Mononuclear cell (primary cell): ENCODE results near the gene PFN3. TPM values are rescaled to one million over a fixed set of nuclear protein-coding genes. Genes with fewer than 3 reads are reported as not detected.

ENCODE experiments used
- H3K27me3 ChIP-seq: 2 replicates; pipeline ENCODE4 v1.6.0; 2011; ENCODE audit warnings: low read length, control low read depth; ENCODE audit not compliant: insufficient read depth
- H3K4me1 ChIP-seq: 2 replicates; pipeline ENCODE4 v1.5.1; 2011; ENCODE audit warnings: mild to moderate bottlenecking, low read length, control low read depth; ENCODE audit not compliant: insufficient read depth
- H3K4me3 ChIP-seq: 2 replicates; pipeline ENCODE4 v1.5.1; 2011; ENCODE audit warnings: mild to moderate bottlenecking, low read length, moderate library complexity
- H3K9me3 ChIP-seq: 2 replicates; pipeline ENCODE4 v1.5.1; 2011; ENCODE audit warnings: low read depth, mild to moderate bottlenecking, control low read depth, low read length
- total RNA-seq: library from RNA; depleted of rRNA; stranded (reverse); fragments of >200 nt; gene quantifications from one replicate; pipeline ENCODE4 v1.2.3, GENCODE V29; 2012

The PFN3 gene
- total RNA-seq, 1 donor: not detected

DNA sequence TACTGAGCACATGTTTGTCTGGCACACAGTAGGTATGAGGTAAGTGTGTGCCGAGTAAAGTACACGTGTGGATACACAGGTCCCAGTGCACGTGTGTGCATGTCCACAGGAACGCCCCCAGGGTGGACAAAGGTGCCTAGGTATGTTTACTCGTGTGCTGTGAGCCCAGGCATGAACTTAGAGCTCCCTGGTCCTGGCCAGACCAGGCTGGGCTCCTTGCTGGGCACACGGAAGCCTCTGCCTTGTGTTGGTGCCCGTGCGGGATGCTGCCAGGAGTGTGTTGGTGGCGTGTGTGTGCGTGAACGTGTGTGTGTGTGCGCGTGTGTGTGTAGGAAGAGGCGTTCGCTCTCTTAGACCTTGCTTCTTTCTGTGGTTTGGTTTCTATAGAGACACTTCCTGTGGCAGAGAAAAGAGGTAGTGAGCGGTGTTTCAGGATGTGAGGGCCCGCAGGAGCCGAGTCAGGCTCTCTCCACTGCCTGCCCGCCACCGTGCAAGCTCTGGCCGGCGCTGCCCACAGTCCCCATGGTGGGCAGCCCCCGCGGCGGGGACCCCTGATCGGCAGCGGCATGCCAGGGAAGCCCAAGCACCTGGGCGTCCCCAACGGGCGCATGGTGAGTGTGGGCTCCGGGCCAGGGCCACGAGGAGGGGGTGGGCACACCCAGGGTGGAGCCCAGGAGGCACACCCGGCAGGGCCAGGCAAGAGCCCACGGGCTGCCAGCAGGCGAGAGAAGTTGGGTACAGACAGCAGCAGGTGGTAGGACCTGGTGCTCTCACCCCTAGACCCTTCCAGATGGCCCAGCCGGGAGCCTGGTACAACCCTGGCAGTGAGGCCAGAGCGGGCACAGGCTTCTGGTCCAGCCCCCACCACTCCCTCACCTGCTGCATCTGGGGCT, 42.8 kb downstream of the PFN3 start, which contains the start of gene RGS14:
RGS14 (plus strand) TSS at position 466 of the 893 bp plus-strand sequence; CDS start at position 567, 101 bp downstream.
- no peaks in the 10 kb centered on the region for H3K9me3 ChIP-seq
- peak within 1 kb of the TSS; percentile 61 for H3K4me3 ChIP-seq
- no peaks in the 10 kb centered on the region for H3K27me3 ChIP-seq
- H3K4me1 ChIP-seq: peaks cover 92% of the 10 kb centered on the region

DNA sequence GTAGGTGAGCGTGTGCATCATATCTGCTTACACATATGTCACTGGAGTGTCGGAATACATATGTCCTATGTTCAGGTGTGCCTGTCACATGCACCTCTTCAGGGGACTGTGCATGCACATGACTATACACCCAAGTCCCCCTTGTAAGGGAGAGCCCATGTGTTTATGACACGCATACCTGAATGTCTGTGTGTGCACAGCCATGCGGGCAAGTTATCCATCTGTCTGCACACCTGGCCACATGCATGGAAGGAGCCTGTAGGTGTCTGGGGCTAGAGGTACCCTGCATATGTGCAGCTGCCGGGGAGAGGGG, 43.4 kb downstream of the PFN3 start:
- Histone ChIP-seq H3K4me1 (peaks cover 92% of the 10 kb centered on the region), H3K27me3 (no peaks in the 10 kb centered on the region), H3K4me3 (no peak overlapping the region), H3K9me3 (no peaks in the 10 kb centered on the region)

DNA sequence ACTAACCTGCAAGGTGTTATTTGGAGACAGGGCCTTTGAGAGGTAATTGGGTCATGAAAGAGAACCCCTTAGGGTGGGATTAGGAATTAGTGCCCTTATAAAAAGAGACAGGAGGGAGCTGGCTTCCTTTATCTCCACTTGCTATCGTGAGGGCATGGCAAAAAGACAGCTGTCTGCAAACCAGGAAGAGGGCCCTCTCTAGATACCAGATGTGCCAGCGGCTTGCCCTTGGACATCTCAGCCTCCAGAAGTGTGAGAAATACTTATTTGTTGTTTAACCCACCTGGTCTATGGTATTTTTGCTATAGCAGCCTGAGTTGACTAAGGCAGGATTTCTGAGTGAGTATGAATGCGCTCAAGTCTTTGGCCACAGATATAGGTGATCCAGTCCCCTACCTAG, 43.7 kb downstream of the PFN3 start:
- Histone ChIP-seq H3K9me3 (no peaks in the 10 kb centered on the region), H3K4me1 (peaks cover 91% of the 10 kb centered on the region), H3K27me3 (no peaks in the 10 kb centered on the region), H3K4me3 (no peak overlapping the region)

DNA sequence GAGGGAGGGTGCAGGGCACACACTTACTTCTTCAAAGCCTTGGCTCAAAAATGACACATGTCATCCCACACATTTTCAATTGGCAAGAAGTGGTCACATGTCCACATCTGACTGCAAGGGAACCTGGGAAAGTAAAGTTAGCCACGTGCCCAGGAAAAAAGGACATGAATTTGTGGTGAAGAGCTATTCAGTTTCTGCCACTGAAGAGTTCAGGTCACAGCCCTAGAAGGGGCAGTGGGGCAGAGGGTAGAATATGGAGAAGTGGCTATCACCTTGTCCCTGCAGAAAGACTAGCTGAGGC, 44.6 kb downstream of the PFN3 start:
- Histone ChIP-seq H3K27me3 (no peaks in the 10 kb centered on the region), H3K4me3 (no peak overlapping the region), H3K4me1 (peaks cover 86% of the 10 kb centered on the region), H3K9me3 (no peaks in the 10 kb centered on the region)

DNA sequence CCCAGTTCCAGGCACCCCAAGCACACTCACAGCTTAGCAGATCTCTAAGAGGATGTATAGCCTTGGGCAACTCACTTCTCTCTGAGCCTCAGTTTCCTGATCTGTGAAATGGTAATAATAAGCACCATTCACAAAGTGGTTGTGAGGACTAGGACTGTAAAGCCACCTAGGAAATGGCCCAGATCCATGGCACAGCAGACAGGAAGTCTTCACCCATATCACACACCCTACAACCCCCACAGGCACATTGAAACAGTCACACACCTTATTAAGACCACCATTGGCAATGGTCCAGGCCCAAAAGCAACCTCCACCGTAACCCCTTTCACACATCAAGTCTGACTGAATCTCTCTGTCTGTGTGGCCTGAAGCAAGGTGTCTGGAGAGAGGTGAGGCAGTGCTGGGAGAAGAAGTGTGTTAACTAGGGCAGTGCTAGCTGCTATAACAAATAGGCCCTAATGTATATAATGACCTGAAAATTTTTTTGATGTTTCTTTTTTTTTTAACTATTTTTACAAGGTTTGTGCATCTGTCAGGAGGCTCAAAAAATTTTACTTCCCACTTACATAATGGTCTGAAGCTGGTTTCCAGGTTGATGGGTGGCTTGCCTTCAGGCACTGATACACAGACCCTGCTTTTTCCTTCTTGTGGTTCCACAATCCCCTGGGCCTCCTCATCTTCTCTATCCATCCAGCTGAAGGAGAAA, 45.1 kb downstream of the PFN3 start:
- H3K4me1 ChIP-seq: peaks cover 86% of the 10 kb centered on the region
- no peaks in the 10 kb centered on the region for H3K27me3 ChIP-seq
- H3K9me3 ChIP-seq: no peaks in the 10 kb centered on the region
- no peak overlapping the region for H3K4me3 ChIP-seq

DNA sequence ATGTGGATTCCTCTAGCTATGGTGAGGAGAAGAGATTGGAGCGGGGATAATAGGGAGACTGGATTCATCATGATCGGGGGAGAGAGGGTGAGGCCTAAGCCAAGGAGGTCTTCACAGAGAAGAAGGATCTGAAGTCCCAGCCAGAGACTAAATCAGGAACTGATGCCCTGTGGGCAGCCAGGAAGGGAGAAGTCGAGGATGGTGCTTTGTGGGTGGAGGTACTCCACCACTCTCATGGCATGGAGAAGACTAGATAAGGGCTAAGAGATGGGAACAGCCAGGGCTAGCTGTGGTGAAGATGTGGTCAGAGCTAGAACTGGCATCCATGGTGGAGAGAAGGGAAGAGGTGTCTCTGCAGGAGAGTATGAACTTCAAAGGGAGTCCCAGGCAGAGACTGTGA, 45.8 kb downstream of the PFN3 start:
- H3K27me3 ChIP-seq: no peaks in the 10 kb centered on the region
- no peaks in the 10 kb centered on the region for H3K9me3 ChIP-seq
- H3K4me3 ChIP-seq: no peak overlapping the region
- peaks cover 86% of the 10 kb centered on the region for H3K4me1 ChIP-seq

DNA sequence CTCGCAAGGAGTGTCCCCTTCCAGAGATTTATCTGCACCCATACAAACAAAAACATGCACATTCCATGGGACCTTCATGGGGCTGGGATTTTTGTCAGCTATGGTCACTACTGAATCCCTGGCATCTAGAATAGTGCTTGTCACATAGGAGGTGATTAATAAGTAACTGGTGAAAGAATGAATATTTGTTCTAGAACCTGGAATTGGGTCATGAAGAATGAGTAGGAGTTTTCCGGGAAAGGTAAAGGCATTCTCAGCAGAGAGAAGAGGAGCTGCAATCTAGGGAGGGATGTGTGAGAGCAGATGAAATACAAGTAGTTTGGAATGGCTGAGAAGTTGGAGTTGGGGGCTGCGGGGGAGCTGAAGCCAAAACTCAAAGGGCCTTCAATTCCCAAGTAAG, 46.2 kb downstream of the PFN3 start:
- no peaks in the 10 kb centered on the region for H3K9me3 ChIP-seq
- H3K4me3 ChIP-seq: no peak overlapping the region
- H3K27me3 ChIP-seq: no peaks in the 10 kb centered on the region
- peaks cover 86% of the 10 kb centered on the region for H3K4me1 ChIP-seq

DNA sequence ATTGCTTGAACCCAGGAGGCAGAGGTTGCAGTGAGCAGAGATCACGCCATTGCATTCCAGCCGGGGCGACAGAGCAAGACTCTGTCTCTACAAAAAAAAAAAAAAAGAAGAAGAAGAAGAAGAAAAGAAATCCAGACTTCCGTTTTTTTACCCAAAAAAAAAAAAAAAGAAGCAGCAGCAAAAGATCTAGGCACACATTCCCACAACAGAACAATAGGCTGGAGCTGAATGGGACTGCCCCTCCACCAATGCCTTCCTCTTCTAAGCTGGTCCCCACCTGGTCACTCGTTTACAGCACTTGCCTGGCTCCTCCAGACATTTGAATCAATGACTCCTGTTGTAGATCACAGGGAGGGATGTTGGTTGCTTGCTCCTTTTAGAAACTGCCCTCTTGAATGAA, 47.4 kb downstream of the PFN3 start:
- H3K4me1 ChIP-seq: peaks cover 87% of the 10 kb centered on the region
- H3K9me3 ChIP-seq: no peaks in the 10 kb centered on the region
- no peaks in the 10 kb centered on the region for H3K27me3 ChIP-seq
- no peak overlapping the region for H3K4me3 ChIP-seq

DNA sequence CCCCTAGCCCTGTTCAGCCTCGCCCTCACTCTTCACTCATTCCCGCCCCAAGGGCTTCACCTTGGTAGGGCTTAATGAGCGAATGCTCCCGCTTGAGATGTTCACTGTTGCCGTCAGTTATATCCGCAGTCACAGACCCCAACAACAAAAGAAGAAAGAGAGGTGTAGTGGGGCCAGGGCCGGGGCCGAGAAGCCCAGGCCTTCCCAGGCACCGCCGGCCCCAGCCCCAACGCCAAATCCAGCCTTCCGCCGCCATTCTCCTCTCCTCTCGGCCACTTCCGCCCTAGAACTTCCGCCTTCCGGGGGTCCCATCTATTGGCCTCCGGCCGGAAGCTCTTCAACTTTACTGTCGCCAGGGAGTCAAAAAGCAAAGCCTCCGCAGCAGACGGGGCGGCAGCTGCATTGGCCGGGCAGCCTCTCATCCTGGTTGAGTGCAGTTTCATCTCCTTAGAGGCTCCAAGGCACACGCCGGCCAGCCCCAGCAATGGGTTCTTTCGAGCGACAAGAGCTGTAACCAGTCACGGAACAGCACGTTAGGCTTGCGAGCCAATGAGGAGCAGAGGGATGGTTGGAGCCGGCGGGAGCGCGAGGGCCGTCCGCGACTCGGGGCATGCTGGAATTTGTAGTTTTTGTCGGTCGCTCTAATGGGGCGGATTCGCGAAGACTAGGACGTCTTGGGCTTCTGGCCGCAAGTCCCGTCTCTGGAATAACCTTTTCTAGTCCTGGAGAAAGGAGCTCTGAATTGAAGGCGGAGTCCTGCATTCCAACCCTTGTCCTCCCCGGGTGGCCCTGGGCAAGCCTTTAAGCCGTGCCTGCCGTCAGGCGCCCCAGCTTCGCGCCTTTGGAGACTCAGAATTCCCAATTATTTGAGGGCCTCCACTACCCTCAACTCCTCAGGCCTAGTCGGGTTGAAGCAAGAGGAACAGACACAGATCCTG, 48.8 kb downstream of the PFN3 start, which contains the start of gene LMAN2:
LMAN2 (minus strand) TSS at position 277 of the 938 bp plus-strand sequence; CDS start at position 256, 21 bp downstream.
- Histone ChIP-seq H3K4me1 (peaks cover 87% of the 10 kb centered on the region), H3K27me3 (no peaks in the 10 kb centered on the region), H3K9me3 (no peaks in the 10 kb centered on the region), H3K4me3 (peak within 1 kb of the TSS; percentile 66)

DNA sequence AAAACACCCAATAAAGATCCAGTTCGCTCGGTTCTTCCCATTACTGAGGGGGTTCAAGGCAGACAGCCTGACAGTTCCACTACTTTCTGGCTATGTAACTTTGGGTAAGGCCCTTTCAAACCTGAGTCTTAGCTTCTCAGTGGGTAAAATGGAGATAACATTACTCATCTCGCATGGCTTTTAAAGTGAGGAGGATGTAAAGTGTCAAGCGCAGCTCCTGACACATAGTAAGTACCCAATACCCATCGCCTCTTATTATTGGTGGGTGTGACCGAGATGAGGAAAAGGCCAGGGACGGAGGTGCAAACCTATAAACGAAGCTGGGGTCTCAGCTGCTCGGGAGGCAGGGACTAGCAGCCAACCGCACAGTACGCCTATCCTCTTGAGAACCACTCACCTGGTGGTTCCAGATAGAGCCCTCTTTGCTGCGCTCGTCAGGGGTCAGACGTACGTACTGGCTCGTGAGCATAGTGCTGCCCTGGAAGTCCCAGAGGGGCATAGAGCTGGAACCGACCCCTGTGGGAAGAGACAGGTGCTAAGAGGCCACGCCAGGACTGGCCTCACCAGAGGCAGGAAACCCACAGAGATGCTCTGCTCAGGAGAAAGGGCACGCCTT, 49.6 kb downstream of the PFN3 start:
- H3K27me3 ChIP-seq: no peaks in the 10 kb centered on the region
- H3K4me1 ChIP-seq: peaks cover 81% of the 10 kb centered on the region
- peak overlapping the region; percentile 66 for H3K4me3 ChIP-seq
- no peaks in the 10 kb centered on the region for H3K9me3 ChIP-seq

Other genes starting within 250 kb of the PFN3 start
- 20.1 TPM for gene RAB24, start 96.9 kb downstream of the PFN3 start, total RNA-seq
- gene PRELID1, start 96.9 kb downstream of the PFN3 start, total RNA-seq: 74.1 TPM
- gene MXD3, start 88.8 kb downstream of the PFN3 start, total RNA-seq: 6.9 TPM
- 115 TPM for gene LMAN2, start 49.0 kb downstream of the PFN3 start, total RNA-seq
- gene RGS14, start 42.7 kb downstream of the PFN3 start, total RNA-seq: 13.6 TPM
- gene SLC34A1, start 16.2 kb downstream of the PFN3 start, total RNA-seq: 0.21 TPM
- 0.52 TPM for gene F12, start 8.9 kb upstream of the PFN3 start, total RNA-seq
- gene GRK6, start 26.0 kb upstream of the PFN3 start, total RNA-seq: 75.2 TPM
- gene PRR7, start 46.2 kb upstream of the PFN3 start, total RNA-seq: 25.8 TPM
- gene DBN1, start 73.0 kb upstream of the PFN3 start, total RNA-seq: 4.6 TPM
- 19.9 TPM for gene PDLIM7, start 96.9 kb upstream of the PFN3 start, total RNA-seq
- gene DOK3, start 109.2 kb upstream of the PFN3 start, total RNA-seq: 38.6 TPM
- 33.4 TPM for gene DDX41, start 116.3 kb upstream of the PFN3 start, total RNA-seq
- 39.4 TPM for gene FAM193B, start 153.9 kb upstream of the PFN3 start, total RNA-seq
- gene TMED9, start 191.5 kb upstream of the PFN3 start, total RNA-seq: 35.3 TPM
- gene B4GALT7, start 199.5 kb upstream of the PFN3 start, total RNA-seq: 11.5 TPM